ENCODE measurements around the gene CDKN2B-AS1. TPM values are rescaled to one million over a fixed set of nuclear protein-coding genes. Genes with fewer than 3 reads are reported as not detected.

CDKN2B-AS1 gene
- total and polyA plus RNA-seq, 10 donors = 0.90 to 6.6 (median 2.5) TPM

DNA sequence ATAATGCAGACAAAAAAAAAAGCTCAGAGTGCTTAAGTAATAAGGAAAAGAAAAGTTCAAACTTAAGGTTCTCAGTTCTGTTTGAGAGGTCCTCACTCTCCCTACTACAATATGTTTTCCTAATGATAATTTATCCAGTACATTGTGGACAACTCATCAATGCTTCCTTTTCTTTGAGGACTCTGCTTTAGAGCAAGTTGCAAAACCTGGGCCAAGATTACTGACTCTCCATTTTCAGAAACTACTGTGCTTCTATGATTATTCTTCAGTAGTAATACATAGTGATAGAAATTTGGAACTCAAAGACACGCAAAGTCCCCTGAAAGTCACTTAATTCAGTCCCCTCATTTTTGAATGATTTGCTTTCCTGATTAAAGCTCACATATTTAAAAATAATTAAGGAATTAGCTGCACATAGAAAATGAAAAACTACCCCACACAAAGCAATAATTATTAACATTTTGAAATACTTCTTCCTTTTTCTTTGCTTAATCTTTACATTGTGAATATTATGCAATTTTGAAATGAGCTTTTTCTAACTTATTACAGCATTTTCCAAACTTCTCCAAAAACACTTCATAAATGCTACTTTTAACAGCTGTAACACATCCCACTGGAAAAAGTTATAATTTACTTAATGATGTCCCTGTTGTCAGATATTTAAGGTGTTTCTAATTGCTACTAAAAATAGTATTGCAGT is 11.6 kb upstream of the CDKN2B-AS1 start:
- intact Hi-C loops (cut with DNase I; ENCODE audit: low total_unique reads) = no loop called here
- Histone ChIP-seq H3K36me3 (no peaks in the 10 kb centered on the region), H3K4me1 (peaks cover 0 to 7% (median 0%) of the 10 kb centered on the region in 6 donors), H3K27ac (no peak overlapping the region), H3K4me3 (no peak overlapping the region), H3K27me3 (replicated peaks in 1 of 7) (peaks cover 0 to 94% (median 37%) of the 10 kb centered on the region in 7 donors), H3K9me3 (no peaks in the 10 kb centered on the region)
- no peak for TF ChIP-seq POLR2A (IDR thresholded peaks at IDR 0.05)
- WGBS, 5 donors = 57 to 87% (median 76%) methylated on average over 1 of the region's 1 CpG
- no peak for DNase-seq

DNA sequence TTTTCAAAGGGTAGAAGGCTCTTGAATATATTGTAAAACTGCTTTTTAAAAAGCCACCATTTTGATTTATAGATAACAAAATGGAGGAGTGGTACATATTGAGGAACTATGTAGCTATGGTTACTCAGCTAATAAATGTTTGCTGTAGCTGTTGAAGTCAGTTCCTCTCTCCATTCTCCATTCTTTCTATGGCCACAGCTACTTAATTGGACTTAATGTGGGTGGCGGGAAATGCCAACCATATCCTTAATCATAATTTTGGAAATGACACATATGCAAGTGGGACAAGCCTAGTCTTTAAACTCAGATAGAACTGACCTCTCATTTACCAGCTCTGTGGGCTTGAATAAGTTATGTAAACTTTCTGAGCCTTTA is 11.0 kb upstream of the CDKN2B-AS1 start:
- Histone ChIP-seq H3K4me3 (no peak overlapping the region), H3K36me3 (no peaks in the 10 kb centered on the region), H3K9me3 (no peaks in the 10 kb centered on the region), H3K4me1 (peaks cover 0 to 7% (median 0%) of the 10 kb centered on the region in 6 donors), H3K27ac (no peak overlapping the region), H3K27me3 (replicated peaks in 1 of 7) (peaks cover 0 to 94% (median 37%) of the 10 kb centered on the region in 7 donors)
- WGBS, 5 donors = 56 to 74% (median 58%) methylated on average over 1 of the region's 1 CpG
- no peak for TF ChIP-seq POLR2AphosphoS5 (IDR thresholded peaks at IDR 0.05)
- TF ChIP-seq, protein P1, sequence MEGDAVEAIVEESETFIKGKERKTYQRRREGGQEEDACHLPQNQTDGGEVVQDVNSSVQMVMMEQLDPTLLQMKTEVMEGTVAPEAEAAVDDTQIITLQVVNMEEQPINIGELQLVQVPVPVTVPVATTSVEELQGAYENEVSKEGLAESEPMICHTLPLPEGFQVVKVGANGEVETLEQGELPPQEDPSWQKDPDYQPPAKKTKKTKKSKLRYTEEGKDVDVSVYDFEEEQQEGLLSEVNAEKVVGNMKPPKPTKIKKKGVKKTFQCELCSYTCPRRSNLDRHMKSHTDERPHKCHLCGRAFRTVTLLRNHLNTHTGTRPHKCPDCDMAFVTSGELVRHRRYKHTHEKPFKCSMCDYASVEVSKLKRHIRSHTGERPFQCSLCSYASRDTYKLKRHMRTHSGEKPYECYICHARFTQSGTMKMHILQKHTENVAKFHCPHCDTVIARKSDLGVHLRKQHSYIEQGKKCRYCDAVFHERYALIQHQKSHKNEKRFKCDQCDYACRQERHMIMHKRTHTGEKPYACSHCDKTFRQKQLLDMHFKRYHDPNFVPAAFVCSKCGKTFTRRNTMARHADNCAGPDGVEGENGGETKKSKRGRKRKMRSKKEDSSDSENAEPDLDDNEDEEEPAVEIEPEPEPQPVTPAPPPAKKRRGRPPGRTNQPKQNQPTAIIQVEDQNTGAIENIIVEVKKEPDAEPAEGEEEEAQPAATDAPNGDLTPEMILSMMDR (IDR thresholded peaks at IDR 0.05 in 8 of 11, conservative IDR thresholded peaks at IDR 0.05 in 3 of 11) = no peak
- no peak for TF ChIP-seq POLR2A (IDR thresholded peaks at IDR 0.05)
- intact Hi-C loops (cut with DNase I; ENCODE audit: low total_unique reads) = no loop called here
- no peak for DNase-seq

DNA sequence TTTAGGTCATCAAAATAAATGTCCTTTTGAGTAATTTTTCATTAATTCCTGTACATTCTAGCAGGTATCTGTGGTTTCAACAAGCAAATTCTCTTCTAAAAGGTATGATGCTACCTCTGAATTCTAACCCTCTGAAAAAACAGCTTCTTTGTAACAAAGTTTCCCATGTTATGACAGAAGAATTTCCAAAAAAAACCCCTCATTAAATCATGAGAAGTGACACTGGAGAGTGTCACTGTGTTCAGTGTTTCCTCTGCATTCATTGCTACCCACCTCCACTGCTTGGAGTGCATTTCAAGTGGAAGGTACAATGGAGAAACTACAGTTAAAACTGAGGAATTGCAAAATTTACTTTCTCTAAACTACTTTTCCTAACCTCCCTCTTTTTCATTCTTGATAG is 10.5 kb upstream of the CDKN2B-AS1 start:
- Histone ChIP-seq H3K4me1 (peaks cover 0 to 7% (median 0%) of the 10 kb centered on the region in 6 donors), H3K36me3 (no peaks in the 10 kb centered on the region), H3K27me3 (replicated peaks in 1 of 7) (peaks cover 0 to 94% (median 36%) of the 10 kb centered on the region in 7 donors), H3K4me3 (no peak overlapping the region), H3K9me3 (no peaks in the 10 kb centered on the region), H3K27ac (no peak overlapping the region)
- DNase-seq = no peak
- intact Hi-C loops (cut with DNase I; ENCODE audit: low total_unique reads) = no loop called here
- TF ChIP-seq, protein P1 (IDR thresholded peaks at IDR 0.05 in 8 of 11, conservative IDR thresholded peaks at IDR 0.05 in 3 of 11) = no peak
- TF ChIP-seq POLR2A (IDR thresholded peaks at IDR 0.05) = no peak
- TF ChIP-seq POLR2AphosphoS5 (IDR thresholded peaks at IDR 0.05) = no peak

GRCh38 chr9:21985964-21986667 is 8.5 kb upstream of the CDKN2B-AS1 start:
- no peak for DNase-seq
- no peak for TF ChIP-seq POLR2AphosphoS5 (IDR thresholded peaks at IDR 0.05)
- TF ChIP-seq, protein P1 (IDR thresholded peaks at IDR 0.05 in 8 of 11, conservative IDR thresholded peaks at IDR 0.05 in 3 of 11) = no peak
- TF ChIP-seq POLR2A (IDR thresholded peaks at IDR 0.05) = no peak
- intact Hi-C loops (cut with DNase I; ENCODE audit: low total_unique reads) = no loop called here
- Histone ChIP-seq H3K27me3 (replicated peaks in 1 of 7) (peaks cover 0 to 96% (median 47%) of the 10 kb centered on the region in 7 donors), H3K9me3 (peaks cover 0 to 5% (median 0%) of the 10 kb centered on the region in 8 donors), H3K27ac (no peak overlapping the region), H3K4me3 (no peak overlapping the region), H3K36me3 (no peaks in the 10 kb centered on the region), H3K4me1 (peaks cover 0 to 19% (median 0%) of the 10 kb centered on the region in 6 donors)
- 66 to 73% (median 70%) methylated on average over 5 of the region's 5 CpGs for WGBS, 5 donors
